Measurements from ENCODE around the gene CRADD.
A peak's percentile ranks its signal among the peaks of the same experiment; 100 is the strongest.
"Not testable (repeated sequence)": the region's sequence is repeated elsewhere in the genome, so short reads cannot be mapped to it uniquely, and the experiment has no call there.

CRADD gene

DNA sequence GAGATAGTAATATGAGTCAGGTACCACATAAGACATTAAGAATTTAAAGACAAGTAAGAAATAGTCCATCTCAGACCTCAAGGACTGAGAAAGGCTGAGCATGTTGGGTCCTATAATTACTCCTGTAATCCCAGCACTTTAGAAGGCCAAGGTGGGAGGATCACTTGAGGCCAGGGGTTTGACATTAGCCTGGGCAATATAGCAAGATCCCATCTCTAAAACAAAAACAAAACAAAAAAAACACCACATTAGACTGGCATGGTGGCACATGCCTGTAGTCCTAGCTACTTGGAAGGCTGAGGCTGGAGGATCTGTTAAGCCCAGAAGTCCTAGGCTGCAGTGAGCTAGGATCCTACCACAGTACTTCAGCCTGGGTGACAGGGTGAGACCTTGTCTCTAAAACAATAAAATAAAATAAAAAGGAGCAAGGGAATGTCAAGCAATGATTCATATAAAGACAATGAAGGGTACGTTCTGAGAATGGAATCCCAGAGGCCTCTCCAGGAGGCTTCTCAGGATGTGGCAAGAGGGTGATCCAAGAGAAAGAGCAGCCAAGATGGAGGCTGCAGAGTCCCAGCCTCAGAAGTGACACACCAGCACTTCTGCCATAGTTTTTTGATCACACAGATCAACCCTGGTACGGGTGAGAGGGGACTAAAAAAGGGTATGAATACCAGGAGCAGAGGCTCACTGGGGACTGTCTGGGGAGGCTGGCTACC lies 206.4 kb downstream of the CRADD start:
- no peak for DNase-seq

DNA sequence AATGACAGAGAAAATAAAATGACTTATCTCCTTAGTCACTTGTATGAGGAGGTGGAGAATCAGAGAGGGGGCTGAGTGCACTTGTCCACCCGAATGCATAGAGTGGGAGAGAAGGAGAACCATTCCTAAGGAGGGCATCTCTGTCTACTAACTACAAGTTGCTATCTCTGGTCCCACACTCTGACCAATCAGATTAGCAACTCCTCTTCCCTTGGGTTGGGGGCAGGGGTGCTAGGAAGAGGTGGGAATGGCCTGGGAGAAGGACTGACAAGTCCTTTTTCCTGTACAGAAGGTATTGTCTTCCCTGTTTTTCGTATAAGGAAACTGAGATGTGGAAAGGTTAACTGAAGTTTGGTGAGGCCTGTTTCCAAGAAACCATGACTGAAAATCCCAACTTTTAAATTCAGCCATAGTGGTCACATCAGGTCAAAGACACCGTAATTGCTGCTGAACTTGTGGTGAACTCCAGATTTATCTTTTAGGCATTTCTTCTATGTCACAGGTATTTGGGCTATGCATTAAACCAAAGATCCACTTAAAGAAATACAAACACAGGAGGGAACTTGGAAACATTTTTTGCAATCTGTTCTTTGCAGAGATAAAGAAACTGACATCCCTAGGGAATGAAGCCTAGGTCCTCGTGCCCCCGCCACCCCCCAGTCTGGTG lies 207.8 kb downstream of the CRADD start:
- no peak for DNase-seq

GRCh38 chr12:93885973-93886532 lies 208.9 kb downstream of the CRADD start:
- not testable (repeated sequence) for DNase-seq

DNA sequence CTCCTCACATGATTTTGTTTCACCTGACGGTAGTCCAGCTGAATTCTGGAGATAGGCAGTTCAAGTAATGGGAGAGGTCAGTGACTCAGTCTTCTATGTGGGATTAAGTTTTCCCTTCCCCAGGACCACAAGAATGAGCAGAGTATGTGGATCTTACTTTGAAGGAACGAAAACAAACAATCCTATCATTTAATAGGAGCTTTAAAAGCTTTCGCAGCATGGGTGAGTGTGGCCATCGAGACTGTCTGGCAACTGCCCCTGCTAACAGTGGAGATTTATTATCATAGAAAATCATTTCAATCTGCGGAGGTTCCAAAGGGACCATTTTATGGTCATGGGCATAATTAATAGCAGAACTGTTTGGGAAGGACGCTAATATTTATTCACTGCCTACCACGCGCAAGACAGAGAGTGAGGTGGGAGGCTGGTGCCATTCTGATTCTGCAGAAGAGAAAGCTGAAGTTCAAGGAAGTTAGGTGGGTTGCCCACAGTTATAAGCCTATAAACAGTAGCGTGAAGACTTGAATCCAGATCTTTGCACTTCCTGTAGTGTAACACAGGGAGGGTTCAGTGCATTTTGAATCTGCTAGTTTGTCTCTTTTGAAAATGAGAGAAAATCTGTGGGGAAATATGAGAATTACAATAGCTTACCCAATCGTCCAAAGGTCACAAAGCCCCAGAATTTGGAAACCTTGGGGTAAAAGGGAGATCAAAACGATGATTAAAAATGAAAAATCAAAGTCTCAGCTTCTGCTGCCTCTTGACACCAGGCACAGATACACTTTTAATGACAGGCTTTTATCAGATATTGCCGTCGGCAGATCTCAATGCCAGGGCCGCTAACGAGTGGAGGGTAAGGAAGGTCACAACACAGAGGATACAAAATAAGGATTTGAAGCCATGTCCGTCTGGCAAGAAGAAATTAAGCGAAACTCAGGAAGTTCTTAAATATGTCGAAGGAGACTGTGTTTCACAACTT lies 209.6 kb downstream of the CRADD start:
- no peak for DNase-seq

DNA sequence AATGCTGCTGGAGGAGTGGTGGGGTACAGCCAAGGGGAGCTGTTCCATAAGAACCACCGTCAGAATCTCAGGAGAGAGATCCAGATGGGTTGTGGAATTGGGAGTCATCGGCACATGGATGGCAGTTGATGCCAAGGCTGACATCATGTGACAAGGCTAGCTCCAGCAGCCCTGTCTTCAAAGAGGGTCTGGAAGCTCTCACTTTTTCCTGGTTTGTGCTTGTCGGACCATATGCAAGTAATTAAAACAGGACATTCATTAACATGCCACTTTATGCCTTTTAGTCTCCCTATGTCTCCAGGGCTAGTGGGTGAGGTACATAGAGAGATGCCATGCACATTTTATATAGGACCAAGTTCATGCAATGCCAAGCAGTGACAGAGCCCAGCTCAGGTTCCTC lies 211.8 kb downstream of the CRADD start:
- DNase-seq = no peak

- DNase-seq = no peak
Observed at GRCh38 chr12:93889516-93890212, 212.5 kb downstream of the CRADD start.

GRCh38 chr12:93892423-93893268 lies 215.5 kb downstream of the CRADD start:
- DNase-seq = peak; percentile 10

DNA sequence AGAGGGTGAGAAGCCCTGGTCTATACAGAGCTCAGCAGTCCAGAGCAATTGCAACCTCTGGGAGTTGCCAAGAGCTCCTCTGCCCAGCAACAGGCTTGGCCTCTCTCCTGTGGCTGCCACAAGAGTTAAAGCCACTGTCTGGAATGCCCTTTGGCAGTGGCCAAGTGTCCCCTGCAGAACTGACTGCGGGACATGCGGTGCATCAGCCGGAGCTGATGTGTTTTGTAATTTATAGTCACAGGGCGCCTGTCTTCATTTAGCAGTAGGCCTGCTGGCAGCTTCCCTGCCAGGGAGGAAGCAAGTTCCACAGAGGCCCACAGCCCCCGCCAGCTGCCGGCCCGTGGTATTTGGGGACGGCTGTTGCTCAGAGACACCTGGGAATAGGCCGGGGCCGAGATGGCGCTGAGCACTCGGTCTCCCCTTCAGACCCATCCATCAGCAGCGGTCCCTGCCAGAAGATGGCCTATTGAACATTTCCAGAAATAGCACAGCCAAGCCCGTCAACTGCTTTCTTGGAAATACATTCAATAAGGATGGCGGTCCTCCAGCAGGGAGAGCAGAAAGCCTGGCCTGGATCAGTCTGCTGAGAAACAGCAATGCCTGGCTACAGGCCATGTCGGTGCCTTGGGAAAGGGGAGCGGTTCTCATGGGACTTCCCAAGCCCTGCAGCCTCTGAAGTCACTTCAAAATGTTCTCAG lies 217.4 kb downstream of the CRADD start:
- no peak for DNase-seq

GRCh38 chr12:93895089-93895445 lies 217.9 kb downstream of the CRADD start:
- DNase-seq = no peak

DNA sequence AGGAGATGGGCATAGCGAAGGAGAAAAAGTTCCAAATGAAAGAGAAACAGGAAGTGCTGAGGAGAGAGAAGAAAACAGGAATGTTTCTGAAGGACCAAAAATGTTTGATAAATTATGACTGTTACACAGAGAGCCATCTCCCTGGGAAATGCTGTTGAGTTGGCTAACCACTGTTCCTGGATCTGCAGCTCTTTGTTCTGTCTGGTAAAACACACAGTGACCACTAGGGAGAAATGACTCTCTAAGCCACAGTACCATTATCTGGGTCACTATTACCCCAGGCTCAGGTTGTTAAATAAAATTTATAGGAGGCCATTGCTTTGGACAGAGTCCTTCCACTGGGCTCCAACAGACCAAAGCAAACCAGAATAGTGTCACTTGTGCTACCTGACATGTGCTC lies 219.3 kb downstream of the CRADD start:
- DNase-seq = no peak

DNA sequence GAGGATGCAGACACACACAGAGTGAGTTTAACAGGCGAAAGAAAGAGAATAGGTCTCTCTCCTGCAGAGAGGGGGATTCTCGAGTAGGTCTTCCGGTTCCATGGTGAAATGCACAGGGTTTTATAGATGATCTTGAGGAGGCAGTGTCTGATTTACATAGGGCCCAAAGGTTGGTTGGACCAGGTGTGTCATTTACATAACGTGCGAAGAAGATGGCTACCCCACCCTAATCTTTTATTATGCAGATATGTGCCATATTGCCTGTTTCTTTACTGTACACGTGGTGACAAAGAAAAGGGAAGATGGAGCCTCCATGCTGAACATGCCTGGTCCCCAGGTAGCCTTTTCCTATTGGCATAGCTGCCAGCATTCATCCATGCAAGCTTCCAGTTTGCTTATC lies 219.8 kb downstream of the CRADD start:
- no peak for DNase-seq

DNA sequence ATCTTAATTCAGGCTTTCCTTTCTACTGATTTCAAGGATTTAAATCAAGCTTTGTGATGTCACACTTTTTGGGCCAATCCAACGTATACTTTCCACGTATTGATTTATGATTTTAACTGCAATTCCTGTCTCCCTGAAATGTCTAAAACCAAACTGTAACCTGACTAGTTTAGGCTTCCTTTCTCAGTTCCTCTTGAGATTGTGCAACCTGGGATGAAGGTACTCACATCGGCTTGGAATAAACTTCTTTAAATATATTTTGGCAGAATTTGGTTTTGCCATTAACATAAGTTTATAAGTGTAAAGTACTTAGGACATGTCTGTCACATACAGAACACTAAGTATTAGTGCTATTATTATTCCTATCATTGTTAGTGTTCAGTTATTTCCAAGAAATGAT lies 224.6 kb downstream of the CRADD start:
- DNase-seq = no peak

DNA sequence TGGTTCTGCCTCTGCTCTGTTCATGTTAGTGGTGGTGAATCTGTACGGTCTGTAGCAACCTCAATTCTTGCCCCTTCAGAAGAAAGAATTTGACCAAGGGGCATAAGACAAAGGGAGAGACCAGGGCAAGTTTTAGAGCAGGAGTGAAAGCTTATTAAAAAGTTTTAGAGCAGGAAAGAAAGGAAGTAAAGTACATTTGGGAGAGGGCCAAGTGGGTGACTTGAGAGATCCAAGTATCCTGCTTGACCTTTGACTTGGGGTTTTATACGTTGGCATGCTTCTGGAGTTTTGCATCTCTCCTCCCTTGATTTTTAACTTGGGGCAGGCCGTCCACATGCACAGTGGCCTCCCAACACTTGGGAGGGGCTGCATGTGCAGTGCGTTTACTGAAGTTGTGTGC lies 225.0 kb downstream of the CRADD start:
- DNase-seq = no peak

- no peak for DNase-seq
Observed at GRCh38 chr12:93902736-93903562, 225.8 kb downstream of the CRADD start.

- no peak for DNase-seq
Observed at GRCh38 chr12:93904124-93904523, 226.9 kb downstream of the CRADD start.

- no peak for DNase-seq
Observed at GRCh38 chr12:93908264-93908663, 231.1 kb downstream of the CRADD start.

DNA sequence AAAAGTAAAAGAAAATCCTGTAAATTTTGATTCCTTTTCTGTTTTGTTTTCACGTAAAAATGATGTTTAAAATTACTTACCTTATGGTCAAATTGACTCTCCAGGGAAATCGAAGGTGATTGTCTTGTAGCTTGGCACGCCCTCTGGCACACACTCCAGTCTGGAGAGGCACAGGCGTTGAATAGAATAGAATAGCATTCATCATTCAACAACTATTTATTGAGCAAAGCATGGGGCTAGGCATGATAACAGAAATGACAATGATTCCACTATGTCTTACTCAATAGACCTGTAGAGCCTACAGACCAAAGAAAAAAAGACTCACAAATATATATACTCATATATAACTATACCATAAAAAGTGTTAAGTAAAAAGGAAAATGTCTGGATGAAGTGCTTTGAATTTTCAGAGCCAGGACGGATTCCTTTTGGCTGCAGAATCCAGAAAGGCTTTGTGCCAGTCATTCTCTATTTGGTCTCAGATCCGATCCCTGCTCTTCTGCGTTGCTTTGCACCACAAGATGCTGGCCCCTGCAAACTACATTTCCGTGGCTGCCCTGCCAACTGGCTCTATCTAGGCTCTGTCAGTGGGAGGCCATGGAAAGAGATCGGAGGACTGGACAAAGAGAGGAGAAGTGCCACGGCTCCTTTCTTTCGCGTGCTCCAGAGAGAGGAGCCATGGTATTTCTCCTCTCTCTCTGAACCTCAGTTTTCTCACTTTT lies 231.8 kb downstream of the CRADD start:
- DNase-seq = no peak

- no peak for DNase-seq
Observed at GRCh38 chr12:93911396-93911795, 234.2 kb downstream of the CRADD start.

GRCh38 chr12:93912086-93912733 lies 235.0 kb downstream of the CRADD start:
- DNase-seq = no peak

Data from DMS79 (cell line).